ENCODE measurements around the gene RERG. TPM values are rescaled to one million over a fixed set of nuclear protein-coding genes. Genes with fewer than 3 reads are reported as not detected.
A peak's percentile ranks its signal among the peaks of the same experiment; 100 is the strongest.
"Not testable (repeated sequence)": the region's sequence is repeated elsewhere in the genome, so short reads cannot be mapped to it uniquely, and the experiment has no call there.

The RERG gene
- total RNA-seq, 1 experiment from 2014 or later: 0.14 TPM

- DNase-seq (ENCODE audit: low spot score): no peak
Observed at GRCh38 chr12:15143467-15143866, 77.8 kb downstream of the RERG start.

DNA sequence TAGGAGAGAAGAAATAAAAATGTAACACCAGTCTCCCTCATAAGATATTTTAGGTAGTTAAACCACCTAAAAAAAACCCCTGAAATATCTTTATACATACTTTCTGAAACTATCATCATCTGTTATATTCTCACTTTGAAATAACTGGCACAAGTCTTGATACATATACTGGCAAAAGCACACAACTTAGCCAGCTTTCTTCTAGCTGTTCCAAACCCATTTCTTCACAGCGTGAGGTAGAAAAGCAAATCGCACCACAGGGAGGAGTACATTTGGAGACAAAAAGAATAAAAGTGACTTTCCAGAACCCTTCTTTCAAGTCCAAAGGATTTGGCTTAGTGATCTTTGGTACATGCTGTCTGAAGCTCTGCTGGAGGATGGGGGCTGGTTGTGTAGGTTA is 78.5 kb downstream of the RERG start:
- DNase-seq (ENCODE audit: low spot score): no peak

GRCh38 chr12:15131431-15131830 is 89.8 kb downstream of the RERG start:
- DNase-seq (ENCODE audit: low spot score): peak; percentile 31

DNA sequence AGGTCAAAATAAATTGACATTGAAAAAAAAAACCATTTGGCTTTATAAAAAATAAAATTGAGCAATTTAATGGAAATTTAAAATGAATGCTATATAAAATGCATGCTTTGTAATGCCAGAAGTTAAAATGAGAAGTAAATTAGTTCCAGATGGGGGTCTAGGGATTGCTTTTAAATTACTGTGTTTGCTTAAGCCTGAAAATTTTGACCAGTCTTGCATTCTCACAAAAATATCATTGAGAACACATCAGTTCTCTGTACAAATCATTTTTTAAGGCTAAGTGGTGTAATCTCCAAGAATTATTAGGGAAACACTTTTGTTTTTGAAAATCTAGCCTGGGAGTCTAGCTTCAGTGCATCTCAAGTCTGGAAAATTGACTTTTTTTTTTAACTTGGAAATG is 90.7 kb downstream of the RERG start:
- no peak for DNase-seq (ENCODE audit: low spot score)

DNA sequence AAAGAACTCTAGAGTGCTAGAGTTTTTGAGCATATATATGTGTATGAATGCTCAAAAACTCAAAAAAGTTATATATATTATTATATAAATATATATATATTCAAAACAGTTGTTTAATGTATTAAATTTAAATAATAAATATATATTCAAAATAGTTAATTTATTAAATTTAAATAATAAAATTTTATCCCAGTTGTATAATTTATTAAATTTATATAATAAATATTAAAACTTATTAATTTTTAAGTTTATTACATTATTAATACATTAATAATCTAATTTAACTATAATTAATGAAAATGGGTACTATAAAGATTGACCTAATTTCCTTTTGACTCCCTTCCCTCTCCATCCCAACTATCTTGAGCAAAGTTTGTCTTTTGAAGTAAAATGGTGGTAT is 97.8 kb downstream of the RERG start:
- no peak for DNase-seq (ENCODE audit: low spot score)

DNA sequence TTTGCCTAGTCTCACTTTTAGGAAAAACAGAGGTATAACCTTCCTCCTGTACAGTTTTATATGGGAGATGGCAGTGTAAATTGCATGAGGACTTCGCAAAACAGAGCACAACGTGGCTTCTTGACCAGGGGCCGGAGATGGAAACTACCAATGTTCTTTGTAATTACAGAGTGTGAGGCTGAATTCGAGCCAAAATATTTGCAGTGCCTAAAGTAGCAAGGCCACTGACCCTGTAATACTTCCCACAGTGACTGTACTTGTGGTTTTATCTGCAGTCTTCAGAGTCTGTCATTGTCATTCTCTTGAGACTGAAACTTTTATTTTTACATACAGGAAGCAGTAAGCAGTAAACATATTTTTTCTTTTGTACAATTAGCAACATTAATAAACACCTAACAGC is 98.9 kb downstream of the RERG start:
- no peak for DNase-seq (ENCODE audit: low spot score)

DNA sequence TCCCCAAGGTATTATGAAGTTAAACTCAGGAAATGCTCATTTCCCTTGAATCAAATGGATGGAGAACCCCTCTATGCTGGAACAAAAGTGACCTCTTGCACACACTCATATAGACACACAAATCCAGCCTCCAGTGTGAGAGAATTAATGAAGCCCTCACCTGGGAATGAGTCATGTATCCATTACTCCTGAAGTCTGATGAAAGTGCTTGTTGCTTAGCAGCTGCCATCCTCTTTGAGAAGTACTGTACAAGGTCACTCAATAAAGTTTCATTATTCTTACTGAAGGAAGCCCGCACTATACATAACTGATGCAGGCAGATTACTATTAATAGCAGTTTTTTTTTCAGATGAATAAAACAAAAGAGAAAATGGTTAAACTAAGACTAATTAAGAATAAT is 102.3 kb downstream of the RERG start:
- DNase-seq (ENCODE audit: low spot score): no peak

DNA sequence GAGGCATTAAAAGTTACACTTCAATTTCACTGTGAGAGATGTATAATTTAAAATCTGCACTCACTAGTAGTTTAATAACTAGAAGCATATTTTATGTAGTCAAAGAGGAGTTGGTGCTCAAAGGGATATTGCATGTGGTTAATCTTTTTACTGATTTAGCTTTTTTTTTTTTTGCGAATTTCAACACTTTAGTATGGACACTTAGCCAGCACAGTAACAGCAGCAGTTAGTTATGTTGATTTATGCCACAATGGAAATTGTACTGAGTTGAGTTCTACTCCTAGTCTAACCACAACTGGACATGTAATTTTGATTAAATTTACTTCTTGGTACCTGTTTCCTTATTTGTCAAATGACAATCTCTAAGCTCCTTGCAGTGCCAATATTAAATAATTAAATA is 104.2 kb downstream of the RERG start:
- no peak for DNase-seq (ENCODE audit: low spot score)

DNA sequence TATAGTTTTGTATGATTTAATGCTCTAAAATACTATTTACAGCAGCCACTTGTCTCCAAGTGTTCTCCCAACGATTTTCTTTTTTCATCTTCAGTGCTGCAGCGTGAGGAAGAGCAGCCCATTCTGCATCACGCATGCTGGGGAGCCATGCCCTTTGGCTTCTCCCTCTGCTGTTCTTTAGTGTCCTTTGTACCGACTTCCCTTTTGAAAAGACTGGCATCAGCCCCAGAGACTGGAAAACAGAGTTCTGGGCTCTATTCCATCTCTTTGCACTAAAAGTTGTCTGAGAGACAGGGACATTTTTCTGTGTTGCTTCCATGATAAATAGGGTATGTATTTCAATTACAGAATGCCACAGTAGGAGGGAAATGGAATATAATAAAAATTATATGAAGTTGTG is 105.1 kb downstream of the RERG start:
- no peak for DNase-seq (ENCODE audit: low spot score)

- DNase-seq (ENCODE audit: low spot score): no peak
Observed at GRCh38 chr12:15115434-15115833, 105.8 kb downstream of the RERG start.

- DNase-seq (ENCODE audit: low spot score): no peak
Observed at GRCh38 chr12:15114501-15114900, 106.7 kb downstream of the RERG start.

DNA sequence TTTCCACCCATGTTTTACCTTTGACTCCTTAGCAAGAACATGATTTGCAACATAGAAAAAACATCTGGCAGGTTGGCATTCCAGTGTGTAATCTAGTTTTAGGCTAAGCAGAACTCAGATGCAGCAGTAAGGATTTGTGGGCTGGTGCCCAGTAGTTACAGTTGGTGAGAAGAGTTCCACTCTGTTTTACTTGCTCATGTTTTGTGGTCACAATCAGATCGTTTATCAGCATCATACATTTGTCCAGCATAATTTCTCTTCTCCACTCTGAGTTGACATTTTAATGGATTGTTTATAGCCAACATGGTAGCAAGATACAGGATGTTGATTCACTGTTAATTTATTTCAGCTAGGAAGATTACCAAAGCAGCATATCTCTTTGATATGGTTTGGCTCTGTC is 128.4 kb downstream of the RERG start:
- peak; percentile 66 for DNase-seq (ENCODE audit: low spot score)

GRCh38 chr12:15090441-15090840 is 130.8 kb downstream of the RERG start:
- DNase-seq (ENCODE audit: low spot score): no peak

DNA sequence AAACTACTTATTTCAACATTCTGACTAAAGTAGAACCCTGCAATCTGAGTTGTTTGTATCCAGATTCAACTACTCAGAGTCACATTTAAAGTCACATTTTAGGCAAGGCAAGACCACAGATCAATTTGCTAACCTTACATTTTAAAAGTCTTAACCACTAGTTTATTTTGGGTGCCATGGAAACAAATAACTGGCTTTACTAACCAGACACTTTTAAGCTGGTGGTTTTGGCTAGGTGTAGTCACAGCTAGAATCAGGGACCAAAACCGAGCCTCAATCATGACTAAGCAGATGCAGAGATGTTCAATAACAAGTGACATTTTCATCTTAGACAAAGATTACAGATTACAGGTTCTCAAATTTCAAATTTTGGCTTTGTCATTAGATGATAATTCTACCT is 133.1 kb downstream of the RERG start:
- peak; percentile 90 for DNase-seq (ENCODE audit: low spot score)

DNA sequence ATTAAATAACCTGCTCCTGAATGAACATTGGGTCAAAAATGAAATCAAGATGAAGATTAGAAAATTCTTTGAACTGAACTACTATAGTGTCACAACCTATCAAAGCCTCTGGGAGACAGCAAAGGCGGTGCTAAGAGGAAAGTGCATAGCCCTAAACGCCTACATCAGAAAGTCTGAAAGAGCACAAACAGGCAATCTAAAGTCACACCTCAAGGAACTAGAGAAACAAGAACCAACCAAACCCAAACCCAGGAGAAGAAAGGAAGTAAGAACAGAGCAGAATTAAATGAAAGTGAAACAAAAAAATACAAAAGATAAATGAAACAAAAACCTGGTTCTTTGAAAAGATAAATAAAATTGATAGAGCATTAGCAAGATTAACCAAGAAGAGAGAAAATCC is 143.5 kb downstream of the RERG start:
- not testable (repeated sequence) for DNase-seq (ENCODE audit: low spot score)

DNA sequence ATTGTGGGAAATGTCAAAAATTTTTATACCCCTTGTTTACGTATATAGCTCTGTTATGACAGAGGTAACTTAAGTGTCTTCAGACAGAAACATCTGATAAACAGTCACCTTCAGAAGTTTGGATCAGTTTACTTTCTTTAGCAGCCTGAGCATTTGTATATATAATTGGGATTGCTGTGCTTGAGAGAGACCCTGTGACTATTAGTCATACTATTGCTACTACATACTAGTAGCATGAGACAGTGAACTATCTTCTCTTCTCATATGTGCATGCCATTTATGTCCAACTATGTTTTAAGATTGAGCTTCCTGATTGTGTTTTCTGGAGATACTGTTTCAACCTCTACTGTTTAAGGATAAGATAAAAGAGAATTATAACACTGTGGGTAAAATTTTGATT is 146.9 kb downstream of the RERG start:
- DNase-seq (ENCODE audit: low spot score): no peak

- no peak for DNase-seq (ENCODE audit: low spot score)
Observed at GRCh38 chr12:15059123-15059522, 162.1 kb downstream of the RERG start.

Other genes with a start within 250 kb of the RERG start
- not detected in 2 replicates for gene PDE6H, start 248.4 kb downstream of the RERG start, total RNA-seq (2014; rRNA removed; shearing (Covaris generic))
- gene PTPRO, start 101.1 kb upstream of the RERG start, total RNA-seq (2014; rRNA removed; shearing (Covaris generic)): 1.2 and 1.7 TPM in 2 replicates

Measured in H4 (cell line).